Measurements from ENCODE around the gene SLC30A7.
A peak's percentile ranks its signal among the peaks of the same experiment; 100 is the strongest.
"Not testable (repeated sequence)": the region's sequence is repeated elsewhere in the genome, so short reads cannot be mapped to it uniquely, and the experiment has no call there.

The SLC30A7 gene

GRCh38 chr1:100895540-100896480 lies at the start of gene SLC30A7:
SLC30A7 (plus strand) TSS chr1:100896090; CDS start chr1:100896263, 173 bp downstream.
- peak; percentile 90 for DNase-seq

- DNase-seq, result no peak
Observed at GRCh38 chr1:100847361-100848082, 48.4 kb upstream of the SLC30A7 start.

- DNase-seq, result no peak
Observed at GRCh38 chr1:100851726-100852125, 44.2 kb upstream of the SLC30A7 start.

GRCh38 chr1:100852976-100853375 lies 42.9 kb upstream of the SLC30A7 start:
- DNase-seq, result no peak

GRCh38 chr1:100855116-100855515 lies 40.8 kb upstream of the SLC30A7 start:
- DNase-seq, result not testable (repeated sequence)

GRCh38 chr1:100860397-100860991 lies 35.4 kb upstream of the SLC30A7 start:
- no peak for DNase-seq

- DNase-seq, result no peak
Observed at GRCh38 chr1:100861379-100861778, 34.5 kb upstream of the SLC30A7 start.

GRCh38 chr1:100862591-100862990 lies 33.3 kb upstream of the SLC30A7 start:
- DNase-seq, result no peak

GRCh38 chr1:100866041-100866900 lies 29.6 kb upstream of the SLC30A7 start:
- DNase-seq, result no peak

GRCh38 chr1:100866901-100867206 lies 29.0 kb upstream of the SLC30A7 start:
- DNase-seq, result no peak

GRCh38 chr1:100868364-100868995 lies 27.4 kb upstream of the SLC30A7 start:
- DNase-seq, result no peak

- no peak for DNase-seq
Observed at GRCh38 chr1:100869996-100870395, 25.9 kb upstream of the SLC30A7 start.

GRCh38 chr1:100874433-100874832 lies 21.5 kb upstream of the SLC30A7 start:
- DNase-seq, result no peak

- no peak for DNase-seq
Observed at GRCh38 chr1:100875228-100875627, 20.7 kb upstream of the SLC30A7 start.

- DNase-seq, result no peak
Observed at GRCh38 chr1:100876291-100876690, 19.6 kb upstream of the SLC30A7 start.

GRCh38 chr1:100879422-100879821 lies 16.5 kb upstream of the SLC30A7 start:
- no peak for DNase-seq

- DNase-seq, result no peak
Observed at GRCh38 chr1:100881687-100882086, 14.2 kb upstream of the SLC30A7 start.

GRCh38 chr1:100882698-100883097 lies 13.2 kb upstream of the SLC30A7 start:
- no peak for DNase-seq

- no peak for DNase-seq
Observed at GRCh38 chr1:100883963-100884362, 11.9 kb upstream of the SLC30A7 start.

GRCh38 chr1:100889007-100889406 lies 6.9 kb upstream of the SLC30A7 start:
- not testable (repeated sequence) for DNase-seq

- not testable (repeated sequence) for DNase-seq
Observed at GRCh38 chr1:100889869-100890482, 5.9 kb upstream of the SLC30A7 start.

GRCh38 chr1:100891380-100891779 lies 4.5 kb upstream of the SLC30A7 start:
- DNase-seq, result no peak
